HepG2 (cell line): Measurements from ENCODE around the gene JDP2. TPM values are rescaled to one million over a fixed set of nuclear protein-coding genes. Genes with fewer than 3 reads are reported as not detected.

Experiments
- DRAP1 ChIP-seq: IDR thresholded peaks from 2 replicates; pipeline ENCODE4 v1.6.1; 2016; ENCODE audit warnings: missing genetic modification reagents, missing compliant biosample characterization
- EED ChIP-seq: sonication (generic); formaldehyde crosslinking; IDR thresholded peaks from 2 replicates; pipeline ENCODE4 v1.5.0; 2020; ENCODE audit warnings: mild to moderate bottlenecking, missing genetic modification reagents
- MLLT10 ChIP-seq: sonication (generic); formaldehyde crosslinking; IDR thresholded peaks from 2 replicates; pipeline ENCODE4 v1.4.0; 2020; ENCODE audit warnings: missing genetic modification reagents
- MTA3 ChIP-seq: sonication (generic); formaldehyde crosslinking; IDR thresholded peaks from 2 replicates; pipeline ENCODE4 v1.4.0; 2020; ENCODE audit warnings: missing genetic modification reagents
- POLR2G ChIP-seq: fragments of 200-400 bp; formaldehyde crosslinking; IDR thresholded peaks from 2 replicates; pipeline ENCODE4 v1.6.1; 2018; ENCODE audit warnings: mild to moderate bottlenecking, low read depth, low read length, moderate library complexity
- RBAK ChIP-seq: sonication (generic); formaldehyde crosslinking; IDR thresholded peaks from 2 replicates; pipeline ENCODE4 v1.5.1; 2020; ENCODE audit warnings: mild to moderate bottlenecking, missing genetic modification reagents
- RBFOX2 ChIP-seq: fragments of 200-400 bp; formaldehyde crosslinking; IDR thresholded peaks from 2 replicates; pipeline ENCODE4 v1.6.1; 2017; ENCODE audit warnings: low read depth, mild to moderate bottlenecking, low read length
- RNF2 ChIP-seq: fragments of 450-650 bp; conservative IDR thresholded peaks from 2 replicates; pipeline ENCODE4 v1.6.1; 2016; ENCODE audit warnings: low read depth
- SPEN ChIP-seq: sonication (generic); formaldehyde crosslinking; IDR thresholded peaks from 2 replicates; pipeline ENCODE4 v1.5.1; 2020; ENCODE audit warnings: low read depth, mild to moderate bottlenecking, missing genetic modification reagents
- ZBTB14 ChIP-seq: sonication (generic); formaldehyde crosslinking; IDR thresholded peaks from 2 replicates; pipeline ENCODE4 v1.4.0; 2020; ENCODE audit warnings: missing genetic modification reagents
- ZBTB3 ChIP-seq: sonication (generic); formaldehyde crosslinking; IDR thresholded peaks from 2 replicates; pipeline ENCODE4 v1.4.0; 2020; ENCODE audit warnings: low read depth, mild to moderate bottlenecking, moderate library complexity, missing genetic modification reagents, borderline replicate concordance
- ZBTB8A ChIP-seq: sonication (generic); formaldehyde crosslinking; IDR thresholded peaks from 2 replicates; pipeline ENCODE4 v1.4.0; 2020; ENCODE audit warnings: mild to moderate bottlenecking, low read depth, missing genetic modification reagents, borderline replicate concordance
- ZNF232 ChIP-seq: sonication (generic); formaldehyde crosslinking; IDR thresholded peaks from 2 replicates; pipeline ENCODE4 v1.4.0; 2020; ENCODE audit warnings: missing genetic modification reagents, borderline replicate concordance
- ZNF256 ChIP-seq: sonication (generic); formaldehyde crosslinking; conservative IDR thresholded peaks from 2 replicates; pipeline ENCODE4 v1.4.0; 2020; ENCODE audit warnings: missing genetic modification reagents
- ZNF264 ChIP-seq: sonication (generic); formaldehyde crosslinking; IDR thresholded peaks from 2 replicates; pipeline ENCODE4 v1.4.0; 2020; ENCODE audit warnings: missing genetic modification reagents
- ZNF318 ChIP-seq: sonication (generic); formaldehyde crosslinking; IDR thresholded peaks from 2 replicates; pipeline ENCODE4 v1.4.0; 2020; ENCODE audit warnings: mild to moderate bottlenecking, missing genetic modification reagents
- ZNF335 ChIP-seq: sonication (generic); formaldehyde crosslinking; IDR thresholded peaks from 2 replicates; pipeline ENCODE4 v1.4.0; 2020; ENCODE audit warnings: missing genetic modification reagents
- ZNF414 ChIP-seq: sonication (generic); formaldehyde crosslinking; IDR thresholded peaks from 2 replicates; pipeline ENCODE4 v1.5.0; 2020; ENCODE audit warnings: missing genetic modification reagents
- ZNF546 ChIP-seq: sonication (generic); formaldehyde crosslinking; conservative IDR thresholded peaks from 2 replicates; pipeline ENCODE4 v1.8.1; 2023; ENCODE audit warnings: mild to moderate bottlenecking, missing genetic modification reagents
- ZNF878 ChIP-seq: sonication (generic); formaldehyde crosslinking; IDR thresholded peaks from 2 replicates; pipeline ENCODE4 v1.8.1; 2023; ENCODE audit warnings: mild to moderate bottlenecking, missing genetic modification reagents, moderate library complexity
- ZSCAN22 ChIP-seq: sonication (generic); formaldehyde crosslinking; IDR thresholded peaks from 2 replicates; pipeline ENCODE4 v1.4.0; 2020; ENCODE audit warnings: mild to moderate bottlenecking, missing genetic modification reagents
- polyA plus RNA-seq, 8 experiments: library from polyadenylated mRNA; depleted of rRNA in 3 of 8; stranded (reverse) in 7 of 8; unstranded in 1 of 8; fragments of >200 nt; fragmentation: Illumina TruSeq in 4 of 8; extraction: Trizol in 4 of 8; gene quantifications; 2 replicates each; pipeline versions ENCODE4 v1.2.1 to v1.2.3, GENCODE V29; 2011 to 2016; ENCODE audit warnings: low read depth in 4 of 8, missing spikeins in 1 of 8, mixed read lengths in 1 of 8; ENCODE audit not compliant: insufficient read depth in 1 of 8
- total RNA-seq, 5 experiments: library from RNA; depleted of rRNA; stranded (reverse); fragments of >200 nt; fragmentation: Illumina TruSeq; extraction: Trizol; gene quantifications; 2 replicates each; pipeline ENCODE4 v1.2.3, GENCODE V29; 2016; ENCODE audit warnings: low read depth in 1 of 5

The JDP2 gene
- total and polyA plus RNA-seq, 2 of the 13 experiments (the other 11 are each of a cell fraction or from before 2014, with no cell fraction given): 8.0 to 8.9 TPM

GRCh38 chr14:75427482-75428229 is at the start of gene JDP2 (continued):
- TF ChIP-seq ZBTB14 (CRISPR knock-in tag) (no peak), ZNF318 (CRISPR knock-in tag) (no peak), SPEN (no peak), ZNF546 (no peak), ZBTB8A (CRISPR knock-in tag) (no peak), ZNF264 (no peak), RBFOX2 (peak; percentile 65), MTA3 (CRISPR knock-in tag) (no peak), RBAK (CRISPR knock-in tag) (no peak), ZNF414 (CRISPR knock-in tag) (no peak; the same call in 1 of the 2 replicates), POLR2G (peak; percentile 66), ZSCAN22 (no peak), MLLT10 (CRISPR knock-in tag) (no peak), ZBTB3 (CRISPR knock-in tag) (no peak), ZNF878 (CRISPR knock-in tag) (no peak), RNF2 (no peak), ZNF335 (CRISPR knock-in tag) (no peak), ZNF256 (CRISPR knock-in tag) (no peak), EED (no peak), ZNF232 (no peak), DRAP1 (CRISPR knock-in tag) (peak; percentile 66; the same call in 1 of the 2 replicates)
